Loucy (cell line): Measurements from ENCODE around the gene PIK3CA.

Experiments
- H2AFZ ChIP-seq: fragments of 200-600 bp; sonication (generic); 2 replicates; pipeline ENCODE4 v1.6.0; 2016; ENCODE audit warnings: antibody characterized with exemption, mild to moderate bottlenecking, low read length, moderate library complexity
- H3F3A ChIP-seq: fragments of 200-600 bp; 2 replicates; pipeline ENCODE4 v1.6.0; 2016; ENCODE audit warnings: antibody characterized with exemption, low read depth, mild to moderate bottlenecking
- H3K27me3 ChIP-seq: fragments of 200-600 bp; sonication (generic); 2 replicates; pipeline ENCODE4 v1.6.1; 2014; ENCODE audit warnings: low read length, mild to moderate bottlenecking; ENCODE audit not compliant: insufficient read depth, poor library complexity, severe bottlenecking
- H3K36me3 ChIP-seq: fragments of 200-600 bp; sonication (generic); 2 replicates; pipeline ENCODE4 v1.6.1; 2016; ENCODE audit warnings: low read length; ENCODE audit not compliant: insufficient read depth
- H3K4me1 ChIP-seq: fragments of 200-600 bp; sonication (generic); 2 replicates; pipeline ENCODE4 v1.5.1; 2014; ENCODE audit warnings: low read length, mild to moderate bottlenecking; ENCODE audit not compliant: insufficient read depth, poor library complexity, severe bottlenecking
- H3K4me2 ChIP-seq: fragments of 200-600 bp; sonication (generic); 2 replicates; pipeline ENCODE4 v1.6.0; 2014; ENCODE audit warnings: antibody characterized with exemption, low read length, low read depth, mild to moderate bottlenecking; ENCODE audit not compliant: poor library complexity, severe bottlenecking
- H3K4me3 ChIP-seq: fragments of 200-600 bp; sonication (generic); 2 replicates; pipeline ENCODE4 v1.5.1; 2014; ENCODE audit warnings: low read length, mild to moderate bottlenecking, mixed read lengths; ENCODE audit not compliant: poor library complexity, severe bottlenecking
- H3K79me2 ChIP-seq: fragments of 200-600 bp; sonication (generic); 2 replicates; pipeline ENCODE4 v1.6.1; 2014; ENCODE audit warnings: low read length; ENCODE audit not compliant: insufficient read depth
- H3K9ac ChIP-seq: fragments of 200-600 bp; sonication (generic); 2 replicates; pipeline ENCODE4 v1.6.0; 2014; ENCODE audit warnings: mild to moderate bottlenecking, low read depth, low read length, moderate library complexity; ENCODE audit not compliant: poor library complexity, severe bottlenecking
- H3K9me2 ChIP-seq: fragments of 200-600 bp; sonication (generic); replicated peaks from 2 replicates; pipeline ENCODE4 v1.6.1; 2016; ENCODE audit warnings: low read depth, low read length, mixed read lengths
- H3K9me3 ChIP-seq: fragments of 200-600 bp; sonication (generic); 2 replicates; pipeline ENCODE4 v1.6.1; 2014; ENCODE audit warnings: mild to moderate bottlenecking, antibody characterized with exemption, low read length, low read depth; ENCODE audit not compliant: insufficient read depth
- H4K20me1 ChIP-seq: fragments of 200-600 bp; sonication (generic); 2 replicates; pipeline ENCODE4 v1.6.0; 2014; ENCODE audit warnings: antibody characterized with exemption, low read length, mild to moderate bottlenecking; ENCODE audit not compliant: insufficient read depth, poor library complexity, severe bottlenecking
- CTCF ChIP-seq: fragments of 200-600 bp; sonication (generic); conservative IDR thresholded peaks from 2 replicates; pipeline ENCODE4 v1.5.1; 2014; ENCODE audit warnings: mild to moderate bottlenecking, antibody characterized with exemption, low read length
- EZH2phosphoT487 ChIP-seq: fragments of 200-600 bp; IDR thresholded peaks from 2 replicates; pipeline ENCODE4 v1.6.1; 2018; ENCODE audit warnings: antibody characterized with exemption, mild to moderate bottlenecking, moderate library complexity, borderline replicate concordance

Gene PIK3CA

GRCh38 chr3:179192542-179192941, 44.4 kb downstream of the PIK3CA start:
- H3K9ac ChIP-seq, result no peak overlapping the region
- no peak overlapping the region for H2AFZ ChIP-seq
- no peaks in the 10 kb centered on the region for H3K36me3 ChIP-seq
- no peak overlapping the region for H3K4me3 ChIP-seq
- TF ChIP-seq EZH2phosphoT487 (no peak), CTCF (no peak)
- no peaks in the 10 kb centered on the region for H3K27me3 ChIP-seq
- H3K4me1 ChIP-seq, result peaks cover 39% of the 10 kb centered on the region
- peaks cover 74% of the 10 kb centered on the region for H3K79me2 ChIP-seq
- 0 out of 2 replicates have a peak, but pooled peaks cover 2% of the 10 kb centered on the region for H3F3A ChIP-seq
- no peaks in the 10 kb centered on the region for H3K9me3 ChIP-seq
- H3K9me2 ChIP-seq, result no peaks in the 10 kb centered on the region
- peaks cover 31% of the 10 kb centered on the region for H4K20me1 ChIP-seq
- H3K4me2 ChIP-seq, result no peak overlapping the region

GRCh38 chr3:179194931-179195330, 46.8 kb downstream of the PIK3CA start:
- H3K36me3 ChIP-seq, result peaks cover 4% of the 10 kb centered on the region; the same call in 1 of the 2 replicates
- no peak overlapping the region for H3K9ac ChIP-seq
- peaks cover 67% of the 10 kb centered on the region for H3K79me2 ChIP-seq
- no peak overlapping the region for H3K4me2 ChIP-seq
- no peak for TF ChIP-seq CTCF
- TF ChIP-seq EZH2phosphoT487, result no peak
- no peaks in the 10 kb centered on the region for H3K9me2 ChIP-seq
- H3K9me3 ChIP-seq, result no peaks in the 10 kb centered on the region
- H3K4me1 ChIP-seq, result peaks cover 35% of the 10 kb centered on the region
- H2AFZ ChIP-seq, result no peak overlapping the region
- no peak overlapping the region for H3K4me3 ChIP-seq
- peaks cover 26% of the 10 kb centered on the region for H4K20me1 ChIP-seq
- no peaks in the 10 kb centered on the region for H3K27me3 ChIP-seq
- 0 out of 2 replicates have a peak, but pooled peaks cover 2% of the 10 kb centered on the region for H3F3A ChIP-seq

- H3K9ac ChIP-seq, result no peak overlapping the region
- peak overlapping the region; percentile 22 for H3K4me2 ChIP-seq
- H3K79me2 ChIP-seq, result peaks cover 57% of the 10 kb centered on the region; the same call in 1 of the 2 replicates
- H3K4me1 ChIP-seq, result peaks cover 30% of the 10 kb centered on the region
- H3F3A ChIP-seq, result 0 out of 2 replicates have a peak, but pooled peaks cover 2% of the 10 kb centered on the region
- H3K9me3 ChIP-seq, result no peaks in the 10 kb centered on the region
- no peaks in the 10 kb centered on the region for H3K27me3 ChIP-seq
- H3K36me3 ChIP-seq, result peaks cover 12% of the 10 kb centered on the region
- no peak overlapping the region for H2AFZ ChIP-seq
- no peaks in the 10 kb centered on the region for H3K9me2 ChIP-seq
- no peak overlapping the region for H3K4me3 ChIP-seq
- peaks cover 24% of the 10 kb centered on the region for H4K20me1 ChIP-seq
- TF ChIP-seq CTCF (no peak), EZH2phosphoT487 (no peak)
These were observed 47.9 kb downstream of the PIK3CA start for GRCh38 chr3:179196098-179196497.
